Heart left ventricle (tissue), 13 donors: ENCODE data around the gene ZBTB42.

Source experiments
- POLR2A ChIP-seq, 2 donors: fragments of 450-650 bp; IDR thresholded peaks; one replicate each; pipeline ENCODE4 v1.6.1; 2017; ENCODE audit warnings: antibody characterized with exemption in 2 of 2, mild to moderate bottlenecking in 2 of 2, moderate library complexity in 2 of 2
- TF ChIP-seq, protein P1 (sequence below), 12 donors: fragments of 200-600 bp; sonication (generic) in 4 of 12; IDR thresholded peaks; one replicate each; pipeline versions ENCODE4 v1.5.0 to v1.8.0; 2018 to 2022; ENCODE audit warnings: antibody characterized with exemption in 12 of 12, mild to moderate bottlenecking in 5 of 12
- donor health status: ischemic (EF 13 %, LVEDD 7.1; RV severe dilation, severe dysfunction).
- donor health status: DM: no; HTN: yes; CAD: no.
- donor health status: DM: no; HTN: no; CAD: no.
- donor health status: ischemic (EF 25% LVEDD 6.9; RV normal size, moderate dysfunction).
- donor health status: ischemic (EF 25% LVEDD 5.7; RV mildly dilated, moderate dysfunction).
- donor health status: ischemic (EF 35%, LVEDD 5.7; RV mildly dilated, moderate dysfunction).
- donor health status: nonischemic (EF 11% LVEDD 7.7; RV severe dilation, severe dysfunction).
- donor health status: DM: yes; HTN: yes; CAD: no.
- donor health status: PGD.
- donor health status: ischemic (EF 29% LVEDD 5.4; RV normal size, mild dysfunction).
- donor health status: nonischemic (EF 23%, LVEDD 6.1; RV moderate dilation, normal function).

GRCh38 chr14:104784218-104784568 lies 16.7 kb upstream of the ZBTB42 start:
- TF ChIP-seq, protein P1, sequence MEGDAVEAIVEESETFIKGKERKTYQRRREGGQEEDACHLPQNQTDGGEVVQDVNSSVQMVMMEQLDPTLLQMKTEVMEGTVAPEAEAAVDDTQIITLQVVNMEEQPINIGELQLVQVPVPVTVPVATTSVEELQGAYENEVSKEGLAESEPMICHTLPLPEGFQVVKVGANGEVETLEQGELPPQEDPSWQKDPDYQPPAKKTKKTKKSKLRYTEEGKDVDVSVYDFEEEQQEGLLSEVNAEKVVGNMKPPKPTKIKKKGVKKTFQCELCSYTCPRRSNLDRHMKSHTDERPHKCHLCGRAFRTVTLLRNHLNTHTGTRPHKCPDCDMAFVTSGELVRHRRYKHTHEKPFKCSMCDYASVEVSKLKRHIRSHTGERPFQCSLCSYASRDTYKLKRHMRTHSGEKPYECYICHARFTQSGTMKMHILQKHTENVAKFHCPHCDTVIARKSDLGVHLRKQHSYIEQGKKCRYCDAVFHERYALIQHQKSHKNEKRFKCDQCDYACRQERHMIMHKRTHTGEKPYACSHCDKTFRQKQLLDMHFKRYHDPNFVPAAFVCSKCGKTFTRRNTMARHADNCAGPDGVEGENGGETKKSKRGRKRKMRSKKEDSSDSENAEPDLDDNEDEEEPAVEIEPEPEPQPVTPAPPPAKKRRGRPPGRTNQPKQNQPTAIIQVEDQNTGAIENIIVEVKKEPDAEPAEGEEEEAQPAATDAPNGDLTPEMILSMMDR (IDR thresholded peaks at IDR 0.05) = no peak
- TF ChIP-seq POLR2A (IDR thresholded peaks at IDR 0.05) = no peak
